HepG2 (cell line): ENCODE data around the gene SPAG4. TPM values are rescaled to one million over a fixed set of nuclear protein-coding genes. Genes with fewer than 3 reads are reported as not detected.

Source experiments
- ATM ChIP-seq: fragments of 450-650 bp; IDR thresholded peaks from 2 replicates; pipeline ENCODE4 v1.7.1; 2017; ENCODE audit warnings: mild to moderate bottlenecking, borderline replicate concordance
- BHLHE40 ChIP-seq: IDR thresholded peaks from 2 replicates; pipeline ENCODE4 v1.6.1; 2011; ENCODE audit warnings: low read length, improper control_type of control experiment
- DR1 ChIP-seq: sonication (generic); formaldehyde crosslinking; IDR thresholded peaks from 2 replicates; pipeline ENCODE4 v1.8.0; 2021; ENCODE audit warnings: mild to moderate bottlenecking, missing genetic modification reagents, inconsistent platforms
- EED ChIP-seq: sonication (generic); formaldehyde crosslinking; IDR thresholded peaks from 2 replicates; pipeline ENCODE4 v1.5.0; 2020; ENCODE audit warnings: mild to moderate bottlenecking, missing genetic modification reagents
- ELF1 ChIP-seq: sonication (generic); formaldehyde crosslinking; IDR thresholded peaks from 2 replicates; pipeline ENCODE4 v1.4.0; 2020; ENCODE audit warnings: missing genetic modification reagents
- HES4 ChIP-seq: sonication (generic); formaldehyde crosslinking; IDR thresholded peaks from 2 replicates; pipeline ENCODE4 v1.9.0; 2021; ENCODE audit warnings: mild to moderate bottlenecking, missing genetic modification reagents, borderline replicate concordance
- HNRNPLL ChIP-seq: fragments of 200-400 bp; formaldehyde crosslinking; IDR thresholded peaks from 2 replicates; pipeline ENCODE4 v1.6.1; 2017; ENCODE audit warnings: mild to moderate bottlenecking, low read depth, low read length; ENCODE audit not compliant: poor library complexity, severe bottlenecking
- MTF1 ChIP-seq: sonication (generic); formaldehyde crosslinking; IDR thresholded peaks from 2 replicates; pipeline ENCODE4 v1.5.0; 2020; ENCODE audit warnings: missing genetic modification reagents
- NFKB2 ChIP-seq: sonication (generic); formaldehyde crosslinking; IDR thresholded peaks from 2 replicates; pipeline ENCODE4 v1.4.0; 2020; ENCODE audit warnings: missing genetic modification reagents, borderline replicate concordance
- NKX3-1 ChIP-seq: sonication (generic); formaldehyde crosslinking; IDR thresholded peaks from 2 replicates; pipeline ENCODE4 v1.5.0; 2020; ENCODE audit warnings: missing genetic modification reagents
- TAF1 ChIP-seq: sonication (generic); formaldehyde crosslinking; IDR thresholded peaks from 2 replicates; pipeline ENCODE4 v1.4.0; 2020; ENCODE audit warnings: missing genetic modification reagents
- TARDBP ChIP-seq: sonication (generic); formaldehyde crosslinking; IDR thresholded peaks from 2 replicates; pipeline ENCODE4 v1.8.0; 2022; ENCODE audit warnings: mild to moderate bottlenecking, missing genetic modification reagents
- ZNF234 ChIP-seq: sonication (generic); formaldehyde crosslinking; conservative IDR thresholded peaks from 2 replicates; pipeline ENCODE4 v1.5.1; 2020; ENCODE audit warnings: mild to moderate bottlenecking, missing genetic modification reagents
- ZNF251 ChIP-seq: sonication (generic); formaldehyde crosslinking; IDR thresholded peaks from 2 replicates; pipeline ENCODE4 v1.9.0; 2021; ENCODE audit warnings: mild to moderate bottlenecking, missing genetic modification reagents
- polyA plus RNA-seq, 8 experiments: library from polyadenylated mRNA; depleted of rRNA in 3 of 8; stranded (reverse) in 7 of 8; unstranded in 1 of 8; fragments of >200 nt; fragmentation: Illumina TruSeq in 4 of 8; extraction: Trizol in 4 of 8; gene quantifications; 2 replicates each; pipeline versions ENCODE4 v1.2.1 to v1.2.3, GENCODE V29; 2011 to 2016; ENCODE audit warnings: low read depth in 4 of 8, missing spikeins in 1 of 8, mixed read lengths in 1 of 8; ENCODE audit not compliant: insufficient read depth in 1 of 8
- total RNA-seq, 5 experiments: library from RNA; depleted of rRNA; stranded (reverse); fragments of >200 nt; fragmentation: Illumina TruSeq; extraction: Trizol; gene quantifications; 2 replicates each; pipeline ENCODE4 v1.2.3, GENCODE V29; 2016; ENCODE audit warnings: low read depth in 1 of 5
- TF ChIP-seq, protein P1 (sequence below), 2 experiments: sonication (generic) in 1 of 2; formaldehyde crosslinking in 1 of 2; IDR thresholded peaks; 2 replicates each; pipeline versions ENCODE4 v1.6.1 to v1.9.0; 2014 to 2022; ENCODE audit warnings: antibody characterized with exemption in 1 of 2, borderline replicate concordance in 1 of 2, inconsistent platforms in 1 of 2, low read depth in 1 of 2, missing genetic modification reagents in 1 of 2
- TF ChIP-seq, protein P2 (sequence below): sonication (generic); formaldehyde crosslinking; conservative IDR thresholded peaks from 2 replicates; pipeline ENCODE4 v1.4.0; 2020; ENCODE audit warnings: missing genetic modification reagents
- TF ChIP-seq, protein P3 (sequence below): sonication (generic); formaldehyde crosslinking; IDR thresholded peaks from 2 replicates; pipeline ENCODE4 v1.4.0; 2020; ENCODE audit warnings: missing genetic modification reagents
- TF ChIP-seq, protein P4 (sequence below): sonication (generic); formaldehyde crosslinking; IDR thresholded peaks from 2 replicates; pipeline ENCODE4 v1.8.0; 2022; ENCODE audit warnings: mild to moderate bottlenecking, missing genetic modification reagents, moderate library complexity

Gene SPAG4
- total and polyA plus RNA-seq, 2 of the 13 experiments (the other 11 are each of a cell fraction or from before 2014, with no cell fraction given) = 5.8 to 137 TPM

DNA sequence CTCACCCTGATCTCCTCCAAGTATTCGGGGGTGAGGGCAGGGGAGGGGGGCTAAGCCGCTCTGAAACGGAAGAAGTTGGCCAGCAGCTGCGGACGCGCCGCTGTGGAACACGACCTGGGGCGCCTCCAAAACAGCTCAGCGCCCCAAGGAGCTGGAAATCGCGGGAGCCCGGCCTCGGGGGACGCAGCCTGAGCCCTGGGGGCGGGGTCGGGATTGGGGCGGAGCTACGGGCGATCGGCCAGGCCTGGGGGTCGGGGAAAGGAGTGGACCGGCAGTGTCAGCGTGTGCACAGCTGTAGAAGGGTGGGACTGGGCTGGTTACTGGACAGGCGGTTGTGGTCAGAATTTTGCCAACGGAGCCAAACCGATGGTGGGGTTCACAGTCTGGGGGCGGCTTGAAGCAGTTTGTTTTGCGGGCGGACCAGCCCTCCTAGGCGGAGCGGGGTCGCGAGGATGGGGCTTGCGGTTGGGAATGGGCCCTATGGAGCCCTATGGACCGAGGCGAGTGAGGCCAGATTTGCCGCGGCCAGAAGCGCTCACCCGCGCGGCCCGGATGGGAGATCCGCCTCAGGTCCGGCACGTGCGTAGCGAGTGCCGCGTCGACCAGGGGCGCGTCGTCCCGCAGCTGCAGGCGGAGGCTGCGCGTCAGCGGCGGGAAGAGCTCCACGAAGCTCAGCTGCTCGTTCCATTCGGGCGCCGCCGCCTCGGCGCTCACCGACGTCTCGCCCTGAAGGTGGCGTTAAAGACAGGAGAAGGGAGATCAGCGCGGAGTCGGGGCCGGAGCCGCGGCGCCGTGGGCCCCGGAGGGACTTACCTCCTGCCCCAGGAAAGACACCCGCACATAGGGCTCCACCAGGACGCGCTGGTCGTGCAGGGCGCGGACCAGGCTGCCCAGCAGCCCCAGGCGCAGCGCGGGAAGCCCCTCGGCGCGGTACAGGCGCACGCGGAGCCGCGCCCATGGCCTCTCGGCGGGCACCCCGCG is 14.3 kb upstream of the SPAG4 start (continued):
- TF ChIP-seq, protein P1, sequence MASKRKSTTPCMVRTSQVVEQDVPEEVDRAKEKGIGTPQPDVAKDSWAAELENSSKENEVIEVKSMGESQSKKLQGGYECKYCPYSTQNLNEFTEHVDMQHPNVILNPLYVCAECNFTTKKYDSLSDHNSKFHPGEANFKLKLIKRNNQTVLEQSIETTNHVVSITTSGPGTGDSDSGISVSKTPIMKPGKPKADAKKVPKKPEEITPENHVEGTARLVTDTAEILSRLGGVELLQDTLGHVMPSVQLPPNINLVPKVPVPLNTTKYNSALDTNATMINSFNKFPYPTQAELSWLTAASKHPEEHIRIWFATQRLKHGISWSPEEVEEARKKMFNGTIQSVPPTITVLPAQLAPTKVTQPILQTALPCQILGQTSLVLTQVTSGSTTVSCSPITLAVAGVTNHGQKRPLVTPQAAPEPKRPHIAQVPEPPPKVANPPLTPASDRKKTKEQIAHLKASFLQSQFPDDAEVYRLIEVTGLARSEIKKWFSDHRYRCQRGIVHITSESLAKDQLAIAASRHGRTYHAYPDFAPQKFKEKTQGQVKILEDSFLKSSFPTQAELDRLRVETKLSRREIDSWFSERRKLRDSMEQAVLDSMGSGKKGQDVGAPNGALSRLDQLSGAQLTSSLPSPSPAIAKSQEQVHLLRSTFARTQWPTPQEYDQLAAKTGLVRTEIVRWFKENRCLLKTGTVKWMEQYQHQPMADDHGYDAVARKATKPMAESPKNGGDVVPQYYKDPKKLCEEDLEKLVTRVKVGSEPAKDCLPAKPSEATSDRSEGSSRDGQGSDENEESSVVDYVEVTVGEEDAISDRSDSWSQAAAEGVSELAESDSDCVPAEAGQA (IDR thresholded peaks at IDR 0.05; ENCODE audit: low read depth) = no peak
- TF ChIP-seq, protein P1 (CRISPR knock-in tag; IDR thresholded peaks at IDR 0.05; ENCODE audit: borderline replicate concordance) = peak; percentile 42; the same call in 1 of the 2 replicates
- TF ChIP-seq ATM (no peak), ZNF251 (peak; percentile 81; the same call in 1 of the 2 replicates), HNRNPLL (peak; percentile 69), BHLHE40 (peak; percentile 86), TAF1 (CRISPR knock-in tag) (no peak), DR1 (CRISPR knock-in tag) (0 out of 2 replicates have a peak, but pooled peaks have one; percentile 28), NKX3-1 (CRISPR knock-in tag) (0 out of 2 replicates have a peak, but pooled peaks have one; percentile 46), MTF1 (CRISPR knock-in tag) (0 out of 2 replicates have a peak, but pooled peaks have one; percentile 38), ZNF234 (0 out of 2 replicates have a peak, but pooled peaks have one; percentile 59), HES4 (peak; percentile 82), NFKB2 (peak; percentile 89), EED (CRISPR knock-in tag) (peak; percentile 72), TARDBP (CRISPR knock-in tag) (no peak), ELF1 (CRISPR knock-in tag) (no peak)
- TF ChIP-seq, protein P2, sequence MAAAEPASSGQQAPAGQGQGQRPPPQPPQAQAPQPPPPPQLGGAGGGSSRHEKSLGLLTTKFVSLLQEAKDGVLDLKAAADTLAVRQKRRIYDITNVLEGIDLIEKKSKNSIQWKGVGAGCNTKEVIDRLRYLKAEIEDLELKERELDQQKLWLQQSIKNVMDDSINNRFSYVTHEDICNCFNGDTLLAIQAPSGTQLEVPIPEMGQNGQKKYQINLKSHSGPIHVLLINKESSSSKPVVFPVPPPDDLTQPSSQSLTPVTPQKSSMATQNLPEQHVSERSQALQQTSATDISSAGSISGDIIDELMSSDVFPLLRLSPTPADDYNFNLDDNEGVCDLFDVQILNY (CRISPR knock-in tag) = peak; percentile 57; the same call in 1 of the 2 replicates
- TF ChIP-seq, protein P3, sequence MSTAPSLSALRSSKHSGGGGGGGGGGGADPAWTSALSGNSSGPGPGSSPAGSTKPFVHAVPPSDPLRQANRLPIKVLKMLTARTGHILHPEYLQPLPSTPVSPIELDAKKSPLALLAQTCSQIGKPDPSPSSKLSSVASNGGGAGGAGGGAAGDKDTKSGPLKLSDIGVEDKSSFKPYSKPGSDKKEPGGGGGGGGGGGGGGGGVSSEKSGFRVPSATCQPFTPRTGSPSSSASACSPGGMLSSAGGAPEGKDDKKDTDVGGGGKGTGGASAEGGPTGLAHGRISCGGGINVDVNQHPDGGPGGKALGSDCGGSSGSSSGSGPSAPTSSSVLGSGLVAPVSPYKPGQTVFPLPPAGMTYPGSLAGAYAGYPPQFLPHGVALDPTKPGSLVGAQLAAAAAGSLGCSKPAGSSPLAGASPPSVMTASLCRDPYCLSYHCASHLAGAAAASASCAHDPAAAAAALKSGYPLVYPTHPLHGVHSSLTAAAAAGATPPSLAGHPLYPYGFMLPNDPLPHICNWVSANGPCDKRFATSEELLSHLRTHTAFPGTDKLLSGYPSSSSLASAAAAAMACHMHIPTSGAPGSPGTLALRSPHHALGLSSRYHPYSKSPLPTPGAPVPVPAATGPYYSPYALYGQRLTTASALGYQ (CRISPR knock-in tag) = peak; percentile 29; the same call in 1 of the 2 replicates
- TF ChIP-seq, protein P4, sequence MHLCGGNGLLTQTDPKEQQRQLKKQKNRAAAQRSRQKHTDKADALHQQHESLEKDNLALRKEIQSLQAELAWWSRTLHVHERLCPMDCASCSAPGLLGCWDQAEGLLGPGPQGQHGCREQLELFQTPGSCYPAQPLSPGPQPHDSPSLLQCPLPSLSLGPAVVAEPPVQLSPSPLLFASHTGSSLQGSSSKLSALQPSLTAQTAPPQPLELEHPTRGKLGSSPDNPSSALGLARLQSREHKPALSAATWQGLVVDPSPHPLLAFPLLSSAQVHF (CRISPR knock-in tag) = no peak; the same call in 1 of the 2 replicates
